HFFc6 (cell line): ENCODE data around the gene SUGCT. TPM values are rescaled to one million over a fixed set of nuclear protein-coding genes. Genes with fewer than 3 reads are reported as not detected.

Experiments
- DNase-seq: peaks from one replicate; pipeline ENCODE4 v3.0.0-alpha.2; 2018
- H3K27ac Mint-ChIP-seq: 2 replicates; pipeline ENCODE4 v1.8.0; 2020; ENCODE audit warnings: mild to moderate bottlenecking, mixed read lengths
- H3K27me3 Mint-ChIP-seq: 2 replicates; pipeline ENCODE4 v1.8.0; 2021; ENCODE audit warnings: mild to moderate bottlenecking, moderate library complexity, mixed read lengths; ENCODE audit not compliant: insufficient read depth
- H3K36me3 Mint-ChIP-seq: 2 replicates; pipeline ENCODE4 v1.8.0; 2021; ENCODE audit warnings: low read depth, mixed read lengths
- H3K4me1 Mint-ChIP-seq: 2 replicates; pipeline ENCODE4 v1.8.0; 2020; ENCODE audit warnings: low read depth, mixed read lengths
- H3K4me3 Mint-ChIP-seq: 2 replicates; pipeline ENCODE4 v1.8.0; 2020; ENCODE audit warnings: mild to moderate bottlenecking, moderate library complexity, mixed read lengths
- H3K9me3 Mint-ChIP-seq: 2 replicates; pipeline ENCODE4 v1.8.0; 2020; ENCODE audit warnings: mild to moderate bottlenecking, mixed read lengths
- CTCF ChIP-seq: fragments of 200-600 bp; sonication (generic); IDR thresholded peaks from 2 replicates; pipeline ENCODE4 v1.5.0; 2021; ENCODE audit warnings: antibody characterized with exemption, mild to moderate bottlenecking
- total RNA-seq, 6 experiments: library from RNA; stranded (reverse); fragmentation: NEBNext Ultra II Directional; extraction: Animal tissue kit (Norgen Biotek cat#: 25700); gene quantifications; 2 replicates in 1 of 6; 3 replicates in 5 of 6; pipeline ENCODE4 v1.2.3, GENCODE V29; 2021

SUGCT gene
- total RNA-seq, 6 experiments from 2014 or later, result 12.9 to 20.1 (median 17.1) TPM

- H3K4me3 Mint-ChIP-seq, result peak overlapping the region; percentile 57
- no peaks in the 10 kb centered on the region for H3K9me3 Mint-ChIP-seq
- TF ChIP-seq CTCF, result no peak
Observed at GRCh38 chr7:40221836-40222235, 87.0 kb downstream of the SUGCT start.

GRCh38 chr7:40223451-40224127, 88.8 kb downstream of the SUGCT start:
- H3K4me1 Mint-ChIP-seq, result peaks cover 59% of the 10 kb centered on the region
- no peaks in the 10 kb centered on the region; the same call in 1 of the 2 replicates for H3K27me3 Mint-ChIP-seq
- H3K9me3 Mint-ChIP-seq, result no peaks in the 10 kb centered on the region
- TF ChIP-seq CTCF, result no peak
- H3K4me3 Mint-ChIP-seq, result no peak overlapping the region
- no peak for DNase-seq
- peak overlapping the region; percentile 63; the same call in 1 of the 2 replicates for H3K27ac Mint-ChIP-seq
- peaks cover 4% of the 10 kb centered on the region; the same call in 1 of the 2 replicates for H3K36me3 Mint-ChIP-seq

More at GRCh38 chr7:40221836-40222235, 87.0 kb downstream of the SUGCT start:
- H3K36me3 Mint-ChIP-seq, result peaks cover 11% of the 10 kb centered on the region
- H3K4me1 Mint-ChIP-seq, result peaks cover 59% of the 10 kb centered on the region
- H3K27ac Mint-ChIP-seq, result peak overlapping the region; percentile 89
- H3K27me3 Mint-ChIP-seq, result no peaks in the 10 kb centered on the region; the same call in 1 of the 2 replicates
- DNase-seq, result peak; percentile 88

GRCh38 chr7:40230101-40230500, 95.3 kb downstream of the SUGCT start:
- Mint-ChIP-seq H3K27ac (no peak overlapping the region), H3K4me3 (no peak overlapping the region), H3K9me3 (no peaks in the 10 kb centered on the region), H3K27me3 (no peaks in the 10 kb centered on the region), H3K4me1 (peaks cover 10% of the 10 kb centered on the region), H3K36me3 (no peaks in the 10 kb centered on the region)
- no peak for DNase-seq
- TF ChIP-seq CTCF, result no peak

- Mint-ChIP-seq H3K9me3 (no peaks in the 10 kb centered on the region), H3K27me3 (no peaks in the 10 kb centered on the region), H3K36me3 (no peaks in the 10 kb centered on the region), H3K27ac (no peak overlapping the region), H3K4me3 (no peak overlapping the region), H3K4me1 (peaks cover 10% of the 10 kb centered on the region)
- no peak for DNase-seq
- no peak for TF ChIP-seq CTCF
Observed at GRCh38 chr7:40231796-40232195, 97.0 kb downstream of the SUGCT start.

- Mint-ChIP-seq H3K4me1 (peaks cover 10% of the 10 kb centered on the region), H3K36me3 (no peaks in the 10 kb centered on the region)
- TF ChIP-seq CTCF, result peak; percentile 84
Observed at GRCh38 chr7:40232242-40232893, 97.6 kb downstream of the SUGCT start.

More at GRCh38 chr7:40232242-40232893, 97.6 kb downstream of the SUGCT start:
- peak; percentile 69 for DNase-seq
- no peaks in the 10 kb centered on the region for H3K27me3 Mint-ChIP-seq
- H3K27ac Mint-ChIP-seq, result peak overlapping the region; percentile 31; the same call in 1 of the 2 replicates
- no peak overlapping the region for H3K4me3 Mint-ChIP-seq
- H3K9me3 Mint-ChIP-seq, result no peaks in the 10 kb centered on the region
